NB4 (cell line): Measurements from ENCODE around the gene MKRN1.

ENCODE experiments used
- CTCF ChIP-seq: IDR thresholded peaks from one replicate; pipeline ENCODE4 v1.5.1; 2012; ENCODE audit warnings: low read depth, low read length
- POLR2A ChIP-seq: IDR thresholded peaks from 2 replicates; pipeline ENCODE4 v1.6.1; 2011; ENCODE audit warnings: mild to moderate bottlenecking; ENCODE audit not compliant: insufficient read length; ENCODE audit errors: extremely low read depth

GRCh38 chr7:140416560-140416959 is 62.7 kb downstream of the MKRN1 start:
- TF ChIP-seq CTCF (no peak), POLR2A (no peak)
